GM06990 (cell line): ENCODE results near the gene C13orf46.

Experiments
- DNase-seq: peaks from one replicate; pipeline ENCODE4 v3.0.0-alpha.2; 2011; ENCODE audit not compliant: insufficient read length; ENCODE audit errors: extremely low read depth
- H3K27me3 ChIP-seq: replicated peaks from 2 replicates; pipeline ENCODE4 v1.6.0; 2011; ENCODE audit warnings: low read length; ENCODE audit not compliant: control insufficient read depth, insufficient read depth
- H3K36me3 ChIP-seq: 2 replicates; pipeline ENCODE4 v1.5.1; 2011; ENCODE audit warnings: low read length; ENCODE audit not compliant: control insufficient read depth, insufficient read depth
- H3K4me3 ChIP-seq: replicated peaks from 2 replicates; pipeline ENCODE4 v1.5.1; 2011; ENCODE audit warnings: low read depth, mild to moderate bottlenecking, control low read depth, low read length
- CTCF ChIP-seq: IDR thresholded peaks from 2 replicates; pipeline ENCODE4 v1.5.1; 2011; ENCODE audit warnings: low read length, control low read depth, mild to moderate bottlenecking, inconsistent platforms; ENCODE audit not compliant: insufficient read depth, poor library complexity, severe bottlenecking

C13orf46 gene

GRCh38 chr13:113996081-113996911 lies 22.4 kb upstream of the C13orf46 start:
- no peaks in the 10 kb centered on the region for H3K27me3 ChIP-seq
- TF ChIP-seq CTCF = no peak
- H3K4me3 ChIP-seq = no peak overlapping the region
- peaks cover 22% of the 10 kb centered on the region for H3K36me3 ChIP-seq
- DNase-seq = no peak

GRCh38 chr13:113995051-113995601 lies 21.2 kb upstream of the C13orf46 start:
- DNase-seq = no peak
- H3K27me3 ChIP-seq = no peaks in the 10 kb centered on the region
- H3K36me3 ChIP-seq = peaks cover 28% of the 10 kb centered on the region
- H3K4me3 ChIP-seq = no peak overlapping the region
- TF ChIP-seq CTCF = no peak

- no peak for DNase-seq
- no peaks in the 10 kb centered on the region for H3K27me3 ChIP-seq
- peaks cover 29% of the 10 kb centered on the region for H3K36me3 ChIP-seq
- H3K4me3 ChIP-seq = no peak overlapping the region
- no peak for TF ChIP-seq CTCF
Observed at GRCh38 chr13:113992276-113993005, 18.6 kb upstream of the C13orf46 start.

GRCh38 chr13:113991676-113992179 lies 17.9 kb upstream of the C13orf46 start:
- no peaks in the 10 kb centered on the region for H3K27me3 ChIP-seq
- no peak for DNase-seq
- peaks cover 26% of the 10 kb centered on the region for H3K36me3 ChIP-seq
- TF ChIP-seq CTCF = no peak
- no peak overlapping the region for H3K4me3 ChIP-seq

- no peak for TF ChIP-seq CTCF
- H3K4me3 ChIP-seq = no peak overlapping the region
- DNase-seq = no peak
- peaks cover 21% of the 10 kb centered on the region for H3K36me3 ChIP-seq
- H3K27me3 ChIP-seq = no peaks in the 10 kb centered on the region
Observed at GRCh38 chr13:113991191-113991669, 17.4 kb upstream of the C13orf46 start.
